SK-N-MC (cell line): Measurements from ENCODE around the gene IFI6.

Experiments
- EZH2 ChIP-seq: fragments of 200-600 bp; sonication (generic); IDR thresholded peaks from one replicate; pipeline ENCODE4 v1.6.1; 2017; ENCODE audit warnings: antibody characterized with exemption
- POLR2AphosphoS5 ChIP-seq: IDR thresholded peaks from 2 replicates; pipeline ENCODE4 v1.6.1; 2012; ENCODE audit warnings: mild to moderate bottlenecking, low read depth, low read length, borderline replicate concordance

GRCh38 chr1:27687906-27688305 lies 15.9 kb upstream of the IFI6 start:
- TF ChIP-seq EZH2 (no peak), POLR2AphosphoS5 (no peak)
